Measurements from ENCODE around the gene DPEP3.

DNA sequence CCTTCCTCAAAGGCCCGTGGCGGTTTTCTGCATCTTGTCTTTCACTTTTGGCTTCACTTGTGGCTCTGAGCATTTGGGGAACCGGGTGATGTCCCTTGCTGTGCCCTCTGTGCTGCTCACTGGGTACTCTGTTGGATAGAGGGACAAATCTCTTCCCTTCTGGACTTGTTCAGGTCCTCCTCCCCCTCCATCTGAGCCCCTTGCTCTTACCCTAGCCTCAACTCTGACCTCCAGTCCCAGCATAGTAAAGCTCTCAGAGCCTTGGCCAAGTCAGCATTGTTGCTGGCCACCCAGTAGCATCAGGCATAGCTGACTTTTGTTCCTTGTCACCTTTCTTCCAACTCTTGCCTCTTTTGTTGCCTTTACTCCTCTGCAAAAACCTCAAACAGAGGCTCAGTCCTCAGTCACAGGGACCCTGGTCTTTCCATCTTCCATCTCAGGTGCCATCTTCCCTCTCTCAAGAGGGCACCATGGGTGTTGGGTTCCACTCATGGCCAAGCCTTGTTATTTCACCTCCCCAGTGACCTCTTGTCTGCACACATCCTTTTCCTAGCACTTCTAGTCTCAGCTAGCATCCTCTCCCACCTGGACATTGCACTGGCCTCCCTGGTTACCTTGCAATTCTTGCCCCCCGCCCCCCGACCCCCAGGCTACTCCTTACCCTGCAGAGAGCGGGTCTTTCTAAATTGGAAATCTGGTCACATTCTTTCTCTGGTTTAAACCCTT, 43.3 kb downstream of the DPEP3 start:
- TF ChIP-seq, protein P1, sequence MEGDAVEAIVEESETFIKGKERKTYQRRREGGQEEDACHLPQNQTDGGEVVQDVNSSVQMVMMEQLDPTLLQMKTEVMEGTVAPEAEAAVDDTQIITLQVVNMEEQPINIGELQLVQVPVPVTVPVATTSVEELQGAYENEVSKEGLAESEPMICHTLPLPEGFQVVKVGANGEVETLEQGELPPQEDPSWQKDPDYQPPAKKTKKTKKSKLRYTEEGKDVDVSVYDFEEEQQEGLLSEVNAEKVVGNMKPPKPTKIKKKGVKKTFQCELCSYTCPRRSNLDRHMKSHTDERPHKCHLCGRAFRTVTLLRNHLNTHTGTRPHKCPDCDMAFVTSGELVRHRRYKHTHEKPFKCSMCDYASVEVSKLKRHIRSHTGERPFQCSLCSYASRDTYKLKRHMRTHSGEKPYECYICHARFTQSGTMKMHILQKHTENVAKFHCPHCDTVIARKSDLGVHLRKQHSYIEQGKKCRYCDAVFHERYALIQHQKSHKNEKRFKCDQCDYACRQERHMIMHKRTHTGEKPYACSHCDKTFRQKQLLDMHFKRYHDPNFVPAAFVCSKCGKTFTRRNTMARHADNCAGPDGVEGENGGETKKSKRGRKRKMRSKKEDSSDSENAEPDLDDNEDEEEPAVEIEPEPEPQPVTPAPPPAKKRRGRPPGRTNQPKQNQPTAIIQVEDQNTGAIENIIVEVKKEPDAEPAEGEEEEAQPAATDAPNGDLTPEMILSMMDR (IDR thresholded peaks at IDR 0.05) = no peak
- no peak for TF ChIP-seq POLR2A (IDR thresholded peaks at IDR 0.05)
